Measurements from ENCODE around the gene ZBTB40.

- TF ChIP-seq POLR2A (IDR thresholded peaks at IDR 0.05; ENCODE audit: low read length) (no peak), GATA1 (IDR thresholded peaks at IDR 0.05; ENCODE audit: low read depth, low read length) (no peak)
Measured at GRCh38 chr1:22555371-22555656, 103.7 kb downstream of the ZBTB40 start.

Measured in erythroblast (primary cell).